GM21576 (cell line): ENCODE data around the gene ATG10.
"Not testable (repeated sequence)": the region's sequence is repeated elsewhere in the genome, so short reads cannot be mapped to it uniquely, and the experiment has no call there.

Source experiments
- ATAC-seq: cut with Tn5 transposase; IDR thresholded peaks from one replicate; pipeline ENCODE4 v1.9.1; 2021; ENCODE audit warnings: mild to moderate bottlenecking, moderate library complexity; ENCODE audit not compliant: unreplicated experiment

Gene ATG10

GRCh38 chr5:82217917-82218316, 246.1 kb downstream of the ATG10 start:
- ATAC-seq, result no peak

GRCh38 chr5:82218374-82219156, 246.7 kb downstream of the ATG10 start:
- no peak for ATAC-seq

GRCh38 chr5:82221020-82221419, 249.2 kb downstream of the ATG10 start:
- no peak for ATAC-seq

- no peak for ATAC-seq
Measured at GRCh38 chr5:82222597-82223574, 251.1 kb downstream of the ATG10 start.

GRCh38 chr5:82225525-82226172, 253.8 kb downstream of the ATG10 start:
- peak; percentile 97 for ATAC-seq

GRCh38 chr5:82234885-82235284, 263.1 kb downstream of the ATG10 start:
- ATAC-seq, result no peak

GRCh38 chr5:82244151-82244550, 272.3 kb downstream of the ATG10 start:
- no peak for ATAC-seq

- no peak for ATAC-seq
Measured at GRCh38 chr5:82244854-82245635, 273.2 kb downstream of the ATG10 start.

- no peak for ATAC-seq
Measured at GRCh38 chr5:82246960-82247574, 275.2 kb downstream of the ATG10 start.

- ATAC-seq, result no peak
Measured at GRCh38 chr5:82252744-82253143, 280.9 kb downstream of the ATG10 start.

- no peak for ATAC-seq
Measured at GRCh38 chr5:82255844-82256243, 284.0 kb downstream of the ATG10 start.

- ATAC-seq, result no peak
Measured at GRCh38 chr5:82257247-82257646, 285.4 kb downstream of the ATG10 start.

GRCh38 chr5:82257729-82258128, 285.9 kb downstream of the ATG10 start:
- ATAC-seq, result no peak

- no peak for ATAC-seq
Measured at GRCh38 chr5:82259172-82259800, 287.5 kb downstream of the ATG10 start.

- no peak for ATAC-seq
Measured at GRCh38 chr5:82265047-82265446, 293.2 kb downstream of the ATG10 start.

- not testable (repeated sequence) for ATAC-seq
Measured at GRCh38 chr5:82267297-82267933, 295.6 kb downstream of the ATG10 start.

GRCh38 chr5:82269363-82269762, 297.5 kb downstream of the ATG10 start:
- not testable (repeated sequence) for ATAC-seq

GRCh38 chr5:82272571-82273356, 300.9 kb downstream of the ATG10 start:
- not testable (repeated sequence) for ATAC-seq
